ENCODE measurements around the gene FAM219B. TPM values are rescaled to one million over a fixed set of nuclear protein-coding genes. Genes with fewer than 3 reads are reported as not detected.
A peak's percentile ranks its signal among the peaks of the same experiment; 100 is the strongest.
"Not testable (repeated sequence)": the region's sequence is repeated elsewhere in the genome, so short reads cannot be mapped to it uniquely, and the experiment has no call there.

The FAM219B gene
- total RNA-seq, 4 donors from 2014 or later: 62.8 to 428 (median 68.7) TPM

- Histone ChIP-seq H3K27ac (peak within 1 kb of the TSS; percentile 82 to 89 (median 84)), H3K4me1 (peaks cover 3 to 52% (median 32%) of the 10 kb centered on the region in 4 donors), H3K27me3 (no peaks in the 10 kb centered on the region), H3K36me3 (no peaks in the 10 kb centered on the region), H3K4me3 (peak within 1 kb of the TSS; percentile 56 to 98 (median 76)), H3K9me3 (no peaks in the 10 kb centered on the region)
- DNase-seq: peak; percentile 90
- TF ChIP-seq POLR2AphosphoS5 (IDR thresholded peaks at IDR 0.05) (peak; percentile 73 to 84 (median 81)), POLR2A (IDR thresholded peaks at IDR 0.05) (peak; percentile 72), EP300 (IDR thresholded peaks at IDR 0.05; ENCODE audit: low read depth) (no peak), CTCF (IDR thresholded peaks at IDR 0.05) (peak; percentile 13 to 64 (median 29))
- intact Hi-C loops (cut with DNase I; ENCODE audit: low total_unique reads) (no loop called here), in situ Hi-C loops (cut with MboI; ENCODE audit: low pct_ligation_motif_present in 1 of 4, low pct_unique_long_range_greater_than_20kb in 1 of 4, low sequenced_read_pairs in 3 of 4) (no loop called here)
- WGBS, 2 donors (ENCODE audit: low coverage in 1 of 2): 4% methylated on average over 34 of the region's 47 CpGs; no CpG with 5 or more reads in 1 of the 2 donors
Observed at GRCh38 chr15:74889883-74890664, 16.6 kb downstream of the FAM219B start, which contains the start of gene MPI. Gene MPI, plus strand, starts transcription at chr15:74890042. Its CDS starts 32 bp downstream, at chr15:74890074.

GRCh38 chr15:74889390-74889882, 17.2 kb downstream of the FAM219B start:
- Histone ChIP-seq H3K9me3 (no peaks in the 10 kb centered on the region), H3K27ac (peak overlapping the region; percentile 82 to 89 (median 84))

GRCh38 chr15:74888716-74889115, 17.9 kb downstream of the FAM219B start:
- TF ChIP-seq EP300 (IDR thresholded peaks at IDR 0.05; ENCODE audit: low read depth): no peak
- no peak for TF ChIP-seq CTCF (IDR thresholded peaks at IDR 0.05)
- TF ChIP-seq POLR2AphosphoS5 (IDR thresholded peaks at IDR 0.05): no peak
- TF ChIP-seq POLR2A (IDR thresholded peaks at IDR 0.05): no peak
- Histone ChIP-seq H3K4me1 (peaks cover 3 to 58% (median 31%) of the 10 kb centered on the region in 4 donors), H3K9me3 (no peaks in the 10 kb centered on the region), H3K27ac (peak overlapping the region in 1 of 4 donors; percentile 89), H3K27me3 (no peaks in the 10 kb centered on the region), H3K36me3 (no peaks in the 10 kb centered on the region), H3K4me3 (no peak overlapping the region)
- no peak for DNase-seq
- in situ Hi-C loops (cut with MboI; ENCODE audit: low pct_ligation_motif_present in 1 of 4, low pct_unique_long_range_greater_than_20kb in 1 of 4, low sequenced_read_pairs in 3 of 4): no loop called here
- intact Hi-C loops (cut with DNase I; ENCODE audit: low total_unique reads): no loop called here
- WGBS, 2 donors (ENCODE audit: low coverage in 1 of 2): 95 to 100% methylated on average over 2 to 4 of the region's 4 CpGs

More at GRCh38 chr15:74889390-74889882, 17.2 kb downstream of the FAM219B start:
- peaks cover 3 to 57% (median 32%) of the 10 kb centered on the region in 4 donors for H3K4me1 ChIP-seq
- 32 to 40% methylated on average over 1 to 8 of the region's 8 CpGs for WGBS, 2 donors (ENCODE audit: low coverage in 1 of 2)
- DNase-seq: peak; percentile 33
- no peaks in the 10 kb centered on the region for H3K36me3 ChIP-seq
- intact Hi-C loops (cut with DNase I; ENCODE audit: low total_unique reads) (no loop called here), in situ Hi-C loops (cut with MboI; ENCODE audit: low pct_ligation_motif_present in 1 of 4, low pct_unique_long_range_greater_than_20kb in 1 of 4, low sequenced_read_pairs in 3 of 4) (no loop called here)
- TF ChIP-seq EP300 (IDR thresholded peaks at IDR 0.05; ENCODE audit: low read depth): no peak
- no peak for TF ChIP-seq POLR2A (IDR thresholded peaks at IDR 0.05)
- TF ChIP-seq POLR2AphosphoS5 (IDR thresholded peaks at IDR 0.05): no peak
- no peak for TF ChIP-seq CTCF (IDR thresholded peaks at IDR 0.05)
- peak overlapping the region; percentile 56 to 98 (median 76) for H3K4me3 ChIP-seq
- H3K27me3 ChIP-seq: no peaks in the 10 kb centered on the region

- DNase-seq; H3K27me3 ChIP-seq; in situ Hi-C loops (cut with MboI; ENCODE audit: low pct_ligation_motif_present in 1 of 4, low pct_unique_long_range_greater_than_20kb in 1 of 4, low sequenced_read_pairs in 3 of 4); H3K36me3 ChIP-seq; intact Hi-C loops (cut with DNase I; ENCODE audit: low total_unique reads); H3K27ac ChIP-seq; H3K9me3 ChIP-seq; H3K4me3 ChIP-seq: not testable (repeated sequence)
- H3K4me1 ChIP-seq: peaks cover 3 to 49% (median 25%) of the 10 kb centered on the region in 4 donors
- WGBS, 2 donors (ENCODE audit: low coverage in 1 of 2): 76 to 92% methylated on average over 3 to 10 of the region's 10 CpGs
Observed at GRCh38 chr15:74887537-74888193, 19.0 kb downstream of the FAM219B start.
